ENCODE measurements around the gene APBA1. TPM values are rescaled to one million over a fixed set of nuclear protein-coding genes. Genes with fewer than 3 reads are reported as not detected.

Gene APBA1
- total RNA-seq = 7.7 TPM

DNA sequence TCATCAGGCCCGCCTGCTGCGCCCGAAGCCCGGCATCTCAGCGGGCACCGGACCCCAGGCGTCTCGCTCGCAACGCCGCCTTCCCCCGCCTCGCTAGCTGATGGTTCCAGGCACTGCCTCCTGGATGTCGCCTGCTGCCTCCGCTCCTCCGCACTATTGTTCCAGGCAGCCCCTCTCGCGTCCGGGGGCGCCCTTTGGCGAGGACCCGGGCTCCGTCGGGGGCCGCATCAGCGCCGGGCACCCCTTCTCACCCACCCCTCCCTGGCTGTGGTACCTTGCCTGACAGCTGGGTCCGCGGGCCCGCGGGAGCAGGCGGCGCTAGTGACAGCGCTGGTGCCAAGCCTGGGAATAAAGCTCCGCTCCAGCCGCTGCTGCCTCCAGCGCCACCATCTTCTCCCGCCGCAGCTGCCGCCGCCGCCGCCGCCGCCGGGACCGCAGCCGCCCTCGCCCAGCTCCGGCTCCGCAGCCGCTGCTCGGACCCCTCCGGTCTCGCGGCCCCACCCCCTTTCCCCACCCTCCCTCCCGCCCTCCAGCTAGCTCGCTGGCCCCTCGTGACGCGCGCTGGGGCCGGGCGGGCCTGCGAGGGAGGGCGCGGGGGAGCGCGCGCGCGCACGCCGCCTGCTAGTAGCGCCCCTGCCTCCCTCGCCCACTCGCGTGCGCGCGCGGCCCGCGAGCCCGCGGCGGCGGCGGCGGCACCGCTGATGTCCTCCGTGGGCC, at the start of gene APBA1:
Gene APBA1, minus strand, starts transcription at position 493 of the 717 bp plus-strand sequence.
- DNase-seq = peak; percentile 62

- no peak for DNase-seq
Observed at GRCh38 chr9:69719983-69720382, 47.8 kb upstream of the APBA1 start.

GRCh38 chr9:69719367-69719766, 47.2 kb upstream of the APBA1 start:
- no peak for DNase-seq

DNA sequence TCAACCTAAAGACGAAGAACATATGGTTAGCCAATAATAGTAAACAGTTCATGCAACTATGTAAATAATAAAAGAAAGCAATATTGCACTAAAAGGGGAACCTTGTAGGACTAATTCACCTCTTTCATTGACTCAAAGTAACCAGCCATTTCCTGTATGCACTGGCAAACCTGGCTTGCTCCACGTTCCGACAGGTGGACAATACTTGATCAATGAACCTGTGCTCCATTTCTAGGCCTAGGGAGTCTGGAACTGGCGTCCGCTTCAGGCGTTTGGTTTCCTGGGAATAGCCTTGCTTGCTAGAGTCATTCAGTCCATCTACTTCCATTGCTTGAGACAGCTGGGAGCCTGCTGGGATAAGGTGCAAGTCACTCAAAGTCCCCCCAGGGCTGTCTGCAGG, 46.0 kb upstream of the APBA1 start:
- no peak for DNase-seq

GRCh38 chr9:69715825-69716224, 43.7 kb upstream of the APBA1 start:
- no peak for DNase-seq

- DNase-seq = no peak
Observed at GRCh38 chr9:69715096-69715495, 42.9 kb upstream of the APBA1 start.

GRCh38 chr9:69697475-69697874, 25.3 kb upstream of the APBA1 start:
- no peak for DNase-seq

- no peak for DNase-seq
Observed at GRCh38 chr9:69696802-69697201, 24.6 kb upstream of the APBA1 start.

GRCh38 chr9:69689991-69690538, 17.9 kb upstream of the APBA1 start:
- DNase-seq = no peak

DNA sequence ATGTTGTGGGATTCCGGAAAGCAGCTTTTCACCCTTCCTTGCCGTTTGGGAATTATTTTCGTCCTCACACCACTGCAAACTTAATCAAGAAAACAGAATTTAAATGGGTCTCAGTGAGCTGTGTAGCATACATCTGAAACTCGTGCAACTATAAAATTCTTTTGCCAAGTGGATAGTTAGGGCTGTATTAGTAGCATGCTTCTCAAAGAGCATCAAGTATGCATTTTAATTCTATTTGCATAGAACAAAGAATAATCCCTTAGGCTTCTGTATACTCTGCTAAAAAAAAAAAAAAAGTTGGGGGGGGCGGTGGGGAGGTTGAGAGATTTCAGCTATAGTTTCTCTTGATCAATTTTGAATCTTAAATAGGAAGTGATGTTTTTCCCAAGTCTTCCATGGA, 11.8 kb upstream of the APBA1 start:
- no peak for DNase-seq

GRCh38 chr9:69678843-69679538, 6.8 kb upstream of the APBA1 start:
- no peak for DNase-seq

- DNase-seq = no peak
Observed at GRCh38 chr9:69677931-69678330, 5.8 kb upstream of the APBA1 start.

DNA sequence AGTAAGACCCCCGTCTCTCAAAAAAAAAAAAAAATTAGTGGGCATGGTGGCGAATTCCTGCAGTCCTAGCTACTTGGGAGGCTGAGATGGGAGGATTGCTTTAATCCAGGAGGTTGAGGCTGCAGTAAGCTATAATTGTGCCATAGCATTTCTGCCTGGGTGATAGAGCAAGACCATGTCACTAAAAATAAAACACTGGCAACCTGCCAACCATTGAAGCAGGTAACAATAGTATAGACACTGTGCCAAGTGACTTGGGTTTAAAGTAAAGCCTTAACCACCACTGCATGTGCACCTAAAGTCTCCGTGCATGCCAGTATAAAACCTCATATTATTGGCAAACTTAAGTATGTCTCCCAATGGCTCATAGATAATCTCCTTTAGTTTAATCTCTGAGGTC, 3.4 kb upstream of the APBA1 start:
- DNase-seq = no peak

DNA sequence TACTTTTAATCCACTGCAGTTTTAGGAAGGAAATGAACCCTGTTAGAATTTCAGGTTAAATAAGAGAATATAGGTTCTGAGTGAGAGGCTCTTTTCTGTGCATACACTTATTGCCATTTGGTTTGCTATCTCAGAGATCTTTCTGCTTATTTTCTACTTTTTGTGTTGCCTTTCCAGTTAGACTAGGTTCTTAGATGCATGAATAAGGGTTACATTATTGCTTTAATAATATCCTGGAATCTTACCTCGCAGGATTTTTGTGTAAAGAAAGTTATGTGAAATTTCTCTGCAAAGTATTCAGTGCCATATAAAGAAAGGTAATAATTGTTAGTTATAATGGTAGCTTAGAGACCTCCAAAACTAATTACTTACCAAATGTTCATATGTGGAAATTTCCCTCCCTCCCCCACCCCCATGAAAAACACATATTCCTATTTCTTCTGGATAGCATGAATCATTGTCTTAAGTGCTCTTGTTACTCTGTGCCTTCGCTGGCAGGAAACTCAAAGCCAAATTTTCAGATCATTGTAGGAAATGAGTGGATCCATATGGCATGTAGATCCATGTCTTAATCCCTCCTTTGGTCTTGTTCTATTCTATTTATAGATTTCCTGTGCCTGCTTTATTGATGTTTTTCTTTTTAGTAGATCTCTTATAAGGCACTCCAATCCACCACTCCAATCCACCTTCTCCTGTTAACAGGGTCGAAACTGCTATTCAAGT, 2.7 kb upstream of the APBA1 start:
- peak; percentile 37 for DNase-seq

DNA sequence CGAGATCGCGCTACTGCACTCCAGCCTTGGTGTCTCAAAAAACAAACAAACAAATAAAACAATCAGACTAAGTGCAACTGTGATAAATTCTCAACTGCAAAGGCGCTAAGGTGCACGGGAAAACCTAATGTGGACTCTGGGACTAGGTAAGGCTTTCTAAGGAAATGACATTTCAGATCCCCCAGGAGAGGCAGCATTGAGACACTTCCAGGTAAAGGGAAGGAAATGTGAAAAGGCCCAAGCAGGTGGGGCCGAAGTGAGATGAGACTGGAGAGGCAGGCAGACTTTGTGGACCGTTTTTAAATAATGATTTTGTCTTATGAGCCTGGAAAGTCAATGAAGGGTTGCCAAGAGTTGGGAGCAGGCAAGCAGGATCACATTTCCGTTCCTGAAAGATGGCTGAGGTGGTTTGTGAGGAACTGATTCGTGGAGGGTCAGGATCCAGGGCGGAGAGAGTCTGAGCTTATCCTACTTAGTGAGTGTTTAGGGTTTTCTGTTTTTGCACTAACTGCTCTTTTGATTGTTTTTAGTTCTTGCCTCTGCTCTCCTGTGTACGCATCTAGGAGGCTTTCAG, 2.0 kb upstream of the APBA1 start:
- DNase-seq = no peak

DNA sequence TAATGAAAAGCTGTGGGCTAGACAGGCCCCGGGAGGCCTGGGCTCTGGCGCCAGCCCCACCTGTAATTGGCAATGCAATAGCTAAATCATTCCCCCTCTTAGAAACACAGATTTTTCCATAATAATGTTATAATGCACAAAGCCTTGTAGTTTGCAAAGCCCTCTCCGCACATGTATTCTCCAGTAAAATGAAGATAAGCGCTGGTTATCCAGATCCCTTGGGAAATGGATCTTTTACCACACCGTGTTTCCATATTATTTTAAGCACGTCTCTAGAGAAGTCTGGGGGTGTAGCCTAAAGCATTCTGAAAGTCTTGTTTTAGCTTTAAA, 1.1 kb upstream of the APBA1 start:
- DNase-seq = no peak

DNA sequence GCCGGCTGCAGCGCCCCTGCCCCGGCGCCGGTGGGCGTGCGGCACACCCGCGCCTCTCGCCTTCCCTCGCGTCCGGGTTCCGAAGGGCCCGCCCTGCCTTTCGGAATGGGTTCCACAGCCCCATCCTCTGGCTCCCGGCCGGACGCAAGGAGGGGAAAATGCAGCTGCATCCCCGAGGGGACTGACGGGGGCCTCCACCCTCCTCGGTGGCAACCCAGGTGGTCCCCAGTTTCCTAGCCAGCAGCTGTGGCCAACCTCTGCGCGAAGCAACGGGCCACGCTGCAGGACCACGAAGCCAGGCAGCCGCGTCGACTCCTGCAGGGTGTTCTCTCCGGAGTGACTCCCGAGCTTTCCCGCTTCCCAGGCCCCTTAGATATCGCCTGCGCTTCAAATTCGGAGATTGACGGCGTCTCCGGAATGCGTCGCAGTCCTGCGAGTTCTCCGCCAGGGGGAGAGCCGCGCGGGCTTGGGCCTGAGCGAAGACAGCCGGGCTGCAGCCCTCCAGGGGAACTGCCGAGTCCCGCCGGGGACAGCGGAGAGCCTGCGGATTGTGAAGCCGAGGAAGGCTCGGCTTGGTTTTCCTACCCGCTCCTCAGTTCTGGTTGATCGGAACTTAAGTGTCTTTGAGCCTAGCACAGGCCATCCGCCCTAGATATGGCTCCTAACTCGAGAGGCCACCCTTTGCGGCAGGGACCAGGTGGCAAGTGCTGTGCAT, 582 bp upstream of the APBA1 start:
- peak; percentile 82 for DNase-seq

GRCh38 chr9:69671311-69671878, 776 bp downstream of the APBA1 start:
- no peak for DNase-seq

- no peak for DNase-seq
Observed at GRCh38 chr9:69667306-69667705, 4.9 kb downstream of the APBA1 start.

- DNase-seq = no peak
Observed at GRCh38 chr9:69660304-69660703, 11.9 kb downstream of the APBA1 start.

- no peak for DNase-seq
Observed at GRCh38 chr9:69658987-69659675, 13.0 kb downstream of the APBA1 start.

All from skin of body (tissue), 2 donors.